NCI-H1417 treated with DMSO at 0.1 percent for 48 hours (cell line): ENCODE measurements around the gene WNT16.
"Not testable (repeated sequence)": the region's sequence is repeated elsewhere in the genome, so short reads cannot be mapped to it uniquely, and the experiment has no call there.

ENCODE experiments used
- DNase-seq: peaks from one replicate; lab custom pipeline; 2025; lab: John Stamatoyannopoulos, UW

Gene WNT16

GRCh38 chr7:121328508-121329190, at the start of gene WNT16:
Gene WNT16 (plus strand): TSS chr7:121329000. CDS start chr7:121329293, 293 bp downstream.
- no peak for DNase-seq

DNA sequence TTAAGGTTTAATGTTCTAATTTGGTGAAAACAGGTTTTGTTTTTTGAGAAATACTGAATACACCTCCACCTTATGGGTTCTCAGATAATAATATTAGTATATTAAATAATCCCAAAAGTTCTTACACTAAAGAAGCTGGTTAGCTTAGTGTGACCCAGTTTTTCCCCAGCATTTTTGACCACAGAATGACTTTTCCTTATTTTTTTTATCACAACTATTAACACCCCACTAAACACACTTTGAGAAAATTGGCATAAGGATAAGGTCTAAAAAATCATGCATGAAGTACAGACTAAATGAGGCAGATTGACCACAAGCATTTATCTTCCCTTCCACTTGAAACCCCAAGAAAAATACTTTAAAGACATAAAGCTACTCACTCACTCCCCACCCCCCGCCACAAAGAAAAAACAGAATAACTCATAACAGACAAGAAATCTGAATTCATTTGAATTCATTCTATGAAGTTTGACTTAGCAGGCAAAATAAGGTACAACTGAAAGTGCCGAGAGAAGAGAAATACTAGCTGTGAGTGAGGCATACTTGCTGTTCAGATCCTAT, 49.7 kb upstream of the WNT16 start:
- no peak for DNase-seq

- no peak for DNase-seq
Measured at GRCh38 chr7:121279822-121280221, 49.0 kb upstream of the WNT16 start.

DNA sequence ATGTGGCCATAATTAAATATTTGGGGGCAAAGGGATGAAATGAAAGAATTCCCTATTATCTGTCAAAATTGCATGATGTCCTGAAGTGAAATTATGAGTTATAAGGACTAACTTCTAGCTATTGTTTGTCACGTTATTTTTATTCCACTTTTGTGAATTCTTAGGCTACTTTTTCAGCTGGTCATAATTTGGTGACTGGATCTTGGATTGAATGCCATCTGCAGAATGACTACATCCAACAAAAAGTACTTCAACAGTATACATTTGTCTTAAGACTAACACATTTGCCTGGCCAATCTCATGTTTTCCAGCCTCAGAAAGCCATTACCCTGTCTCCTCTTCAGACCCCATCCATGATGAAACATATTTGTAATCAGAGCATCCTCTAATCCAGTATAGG, 48.1 kb upstream of the WNT16 start:
- no peak for DNase-seq

DNA sequence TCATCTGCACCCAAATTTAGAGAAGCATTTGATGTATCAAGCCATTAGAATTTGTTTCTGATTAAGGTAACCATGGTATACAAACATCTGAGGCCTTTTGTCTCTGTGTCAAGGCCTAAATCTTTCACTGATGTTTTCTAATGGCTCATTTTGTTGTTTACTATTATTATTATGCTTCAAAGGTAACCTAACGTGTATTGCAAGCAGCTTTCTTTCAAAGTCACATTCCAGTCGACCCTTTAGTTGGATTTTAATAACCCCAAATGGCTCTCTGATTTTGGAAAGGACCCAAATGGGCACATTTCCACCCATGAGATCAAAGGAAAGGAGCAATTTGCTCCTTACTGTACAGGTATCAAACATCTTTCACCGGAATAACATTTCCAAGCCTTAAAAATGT, 46.7 kb upstream of the WNT16 start:
- DNase-seq, result no peak

- no peak for DNase-seq
Measured at GRCh38 chr7:121285066-121285667, 43.6 kb upstream of the WNT16 start.

DNA sequence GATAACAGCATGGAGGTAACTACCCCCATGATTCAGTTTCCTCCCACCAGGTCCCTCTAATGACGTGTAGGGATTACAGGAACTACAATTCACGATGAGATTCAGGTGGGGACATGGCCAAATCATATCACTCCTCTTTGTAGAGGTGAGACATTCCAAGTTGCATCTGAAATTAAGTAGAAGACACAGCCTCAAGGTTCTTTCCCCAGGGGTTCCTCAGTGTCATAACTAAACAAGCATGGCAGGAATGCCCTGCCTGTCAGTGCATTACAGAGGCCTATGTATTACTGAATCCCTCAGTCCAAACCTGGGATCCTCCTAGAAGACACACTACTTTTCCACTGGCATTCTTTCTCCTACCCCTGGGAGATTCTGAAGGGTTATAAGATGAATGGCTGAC, 42.6 kb upstream of the WNT16 start:
- no peak for DNase-seq

GRCh38 chr7:121286742-121287734, 41.8 kb upstream of the WNT16 start:
- DNase-seq, result no peak

DNA sequence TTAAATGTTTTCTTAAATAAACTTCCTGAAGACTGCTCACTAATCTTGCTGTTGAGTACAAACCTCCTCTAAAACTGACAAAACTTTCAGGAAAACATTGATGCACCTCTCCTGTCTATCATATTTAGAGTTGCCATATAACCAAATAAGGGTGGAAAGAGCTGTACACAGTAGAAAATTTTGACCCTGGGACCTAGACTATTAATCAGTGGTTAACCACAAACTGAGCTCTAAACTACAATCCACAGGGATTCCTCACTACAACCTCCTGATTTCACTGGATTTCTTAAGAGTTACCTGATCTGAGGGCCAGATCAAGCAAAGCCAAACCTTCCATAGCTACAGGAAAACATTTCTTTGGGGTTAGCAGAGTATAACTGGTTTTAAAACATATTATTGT, 39.9 kb upstream of the WNT16 start:
- no peak for DNase-seq

GRCh38 chr7:121289930-121290329, 38.9 kb upstream of the WNT16 start:
- not testable (repeated sequence) for DNase-seq

DNA sequence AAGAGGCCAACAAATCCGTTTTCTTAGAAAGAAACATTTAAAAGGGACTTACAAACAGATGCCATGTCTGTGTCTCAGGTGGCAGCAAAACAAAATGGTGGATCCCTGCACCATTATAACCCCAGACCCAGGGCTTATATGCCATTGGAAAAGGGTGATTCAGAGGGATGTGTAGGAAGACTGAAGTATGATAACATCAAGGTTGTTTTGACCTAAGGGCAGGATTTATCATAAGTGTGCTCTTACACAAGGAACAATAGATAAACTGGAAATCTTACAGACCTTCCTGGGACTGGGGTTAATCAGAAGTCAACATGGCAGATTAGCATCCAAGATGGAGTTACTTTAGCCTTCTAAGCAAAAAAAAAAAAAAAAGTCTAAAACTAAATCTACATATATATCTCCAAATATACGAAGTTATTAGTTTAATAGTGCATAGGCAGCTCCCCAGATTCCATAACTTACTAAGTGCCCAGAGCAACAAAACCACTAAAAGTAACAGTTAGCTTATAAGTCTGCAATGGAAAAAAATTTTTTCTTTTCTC, 34.3 kb upstream of the WNT16 start:
- DNase-seq, result no peak

DNA sequence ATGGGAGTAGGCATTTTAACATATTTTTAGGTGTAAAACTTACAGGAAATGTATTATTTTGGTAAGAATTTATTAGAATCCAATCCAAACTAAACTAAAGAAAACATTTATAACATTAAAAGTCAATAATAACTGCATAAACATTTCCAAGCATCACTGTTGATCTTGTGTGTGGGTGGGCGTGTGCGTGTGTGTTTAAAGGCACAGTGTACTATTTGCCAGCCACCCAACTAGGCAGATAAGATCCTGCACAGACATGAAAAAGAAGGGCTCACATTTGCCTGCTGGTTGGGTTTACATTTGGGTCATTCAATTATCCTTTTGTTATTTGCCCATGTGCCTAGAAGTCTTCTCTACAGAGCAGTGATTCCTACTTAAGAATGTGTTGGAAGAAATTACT, 31.0 kb upstream of the WNT16 start:
- DNase-seq, result no peak

DNA sequence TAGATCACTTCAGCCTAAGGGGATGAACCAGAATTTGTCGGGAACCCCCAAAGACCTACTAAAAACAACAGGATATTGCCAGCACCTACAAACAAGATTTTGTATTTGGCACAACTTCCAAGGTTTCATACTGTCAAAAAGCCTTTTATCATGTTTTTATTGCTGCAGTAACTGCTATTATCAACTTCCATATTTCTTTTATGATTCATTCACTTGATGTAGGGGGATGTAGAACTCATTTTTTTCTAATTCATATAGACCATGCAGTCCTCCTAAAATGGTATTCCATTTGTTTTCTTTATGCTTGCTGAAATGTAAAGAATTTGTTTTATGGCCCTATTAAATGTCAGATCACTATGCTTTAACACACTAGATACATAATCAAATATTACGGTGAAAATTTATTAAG, 30.0 kb upstream of the WNT16 start:
- no peak for DNase-seq

DNA sequence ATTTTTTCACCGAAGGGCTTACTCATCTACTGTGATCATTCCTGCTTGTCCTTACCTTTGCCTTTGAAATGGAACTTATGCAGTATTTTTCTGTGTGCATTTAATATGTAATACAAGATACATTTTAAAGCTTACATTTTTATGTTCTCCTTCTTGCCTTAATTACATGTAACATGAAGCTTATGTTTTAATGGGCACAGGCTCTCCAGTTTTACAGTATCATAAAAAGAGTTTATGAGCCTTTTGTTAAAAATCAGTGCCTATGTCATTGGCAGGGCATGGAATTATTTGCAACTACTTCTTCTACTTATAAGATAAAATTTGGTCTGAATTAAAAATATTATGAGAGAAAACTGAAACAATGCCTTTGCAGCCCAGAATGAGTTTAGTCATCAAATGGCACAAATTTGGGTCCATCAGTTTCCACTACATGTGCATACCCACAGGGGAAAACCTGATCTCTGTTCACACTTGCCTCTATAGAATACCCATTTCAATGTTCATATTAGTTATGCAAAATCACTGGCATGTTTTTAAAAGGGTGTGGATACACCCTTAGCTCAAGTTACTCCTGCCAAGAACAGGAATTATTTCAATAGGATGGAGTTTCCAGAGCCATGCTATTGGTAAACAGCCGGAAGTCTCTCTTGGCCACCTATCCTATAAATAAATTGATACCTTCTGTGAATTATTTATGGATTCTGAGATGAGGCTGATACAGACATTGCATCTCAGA, 27.9 kb upstream of the WNT16 start:
- no peak for DNase-seq

- DNase-seq, result no peak
Measured at GRCh38 chr7:121301446-121302213, 27.2 kb upstream of the WNT16 start.

DNA sequence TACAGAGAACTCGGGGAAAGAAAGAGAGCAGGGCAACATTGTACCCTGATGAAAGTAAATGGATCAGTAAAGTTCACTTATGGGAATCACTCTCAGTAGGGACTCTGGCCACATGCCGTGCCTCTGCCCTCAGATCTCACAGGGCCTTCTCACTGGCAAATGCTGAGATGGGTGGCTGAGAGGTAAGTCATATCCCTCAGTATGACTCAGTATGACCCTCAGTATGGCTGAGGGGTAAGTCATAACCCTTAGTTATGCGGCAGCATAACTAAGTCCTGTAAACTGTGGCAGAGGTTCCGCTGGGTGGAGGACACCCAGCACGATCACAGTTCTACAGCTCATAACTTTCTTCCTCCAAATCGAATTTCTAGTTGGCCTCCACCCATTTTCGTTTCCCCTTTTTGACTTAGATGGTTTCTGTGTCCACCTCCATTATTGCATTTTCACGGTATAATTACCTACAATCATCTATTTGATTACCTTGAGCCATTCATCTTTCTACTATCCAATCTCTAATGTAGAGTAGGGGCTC, 26.5 kb upstream of the WNT16 start:
- DNase-seq, result no peak

GRCh38 chr7:121303422-121304101, 25.2 kb upstream of the WNT16 start:
- DNase-seq, result no peak

DNA sequence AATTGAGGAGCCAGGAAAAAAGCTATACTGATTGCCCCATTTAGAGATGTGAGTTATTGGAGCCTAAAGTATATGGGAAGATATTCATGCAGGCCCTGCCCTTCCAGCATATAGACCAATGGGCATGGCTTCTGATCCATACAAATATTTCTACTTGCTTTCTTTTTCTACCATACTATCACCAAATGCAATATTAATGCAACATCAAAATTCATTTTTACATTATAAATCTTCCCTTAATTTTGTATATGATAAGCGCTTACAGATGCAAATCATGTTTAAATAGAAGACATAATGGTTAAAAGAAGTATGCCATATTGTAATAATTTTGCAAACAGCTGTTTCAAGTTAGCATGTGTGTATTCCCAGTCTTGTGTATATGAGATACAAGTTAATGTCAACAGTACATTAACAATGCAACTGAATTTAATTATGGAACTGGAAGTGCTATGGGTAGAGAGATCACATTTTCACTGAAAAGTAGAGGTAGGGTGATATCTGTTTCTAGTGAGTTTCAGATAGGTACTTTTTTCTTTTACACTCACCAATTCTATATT, 24.6 kb upstream of the WNT16 start:
- no peak for DNase-seq

- DNase-seq, result no peak
Measured at GRCh38 chr7:121305109-121305508, 23.7 kb upstream of the WNT16 start.
